ENCODE data around the gene LRP3. TPM values are rescaled to one million over a fixed set of nuclear protein-coding genes. Genes with fewer than 3 reads are reported as not detected.

The LRP3 gene
- total RNA-seq, 1 experiment from 2014 or later: 29.0 TPM

GRCh38 chr19:33208371-33208895 lies 14.3 kb downstream of the LRP3 start:
- no peak for DNase-seq (ENCODE audit: low read depth, low spot score)
- Histone ChIP-seq H3K9me2 (ENCODE audit: insufficient read depth) (no peaks in the 10 kb centered on the region), H3K4me1 (ENCODE audit: control insufficient read depth in 1 of 2, insufficient read depth in 2 of 2, low read length in 2 of 2) (no peaks in the 10 kb centered on the region), H3K9me3 (ENCODE audit: control insufficient read depth in 1 of 2, insufficient read depth in 1 of 2, low read depth in 1 of 2, low read length in 2 of 2) (no peaks in the 10 kb centered on the region), H3K4me3 (replicated peaks in 1 of 2; ENCODE audit: low read depth in 1 of 2, low read length in 2 of 2) (no peak overlapping the region), H3K27ac (ENCODE audit: low read depth, low read length) (no peak overlapping the region), H3K4me2 (ENCODE audit: low read length) (no peak overlapping the region), H3K36me3 (ENCODE audit: control insufficient read depth in 1 of 2, insufficient read depth in 2 of 2, low read length in 2 of 2) (no peaks in the 10 kb centered on the region; a peak in 1 of 4 replicates), H4K20me1 (ENCODE audit: insufficient read depth) (no peaks in the 10 kb centered on the region), H2AFZ (ENCODE audit: low read depth, low read length, poor library complexity, severe bottlenecking) (no peak overlapping the region), H3K27me3 (ENCODE audit: insufficient read depth, low read length) (no peaks in the 10 kb centered on the region), H3K9ac (ENCODE audit: low read length) (no peak overlapping the region), H3K79me2 (ENCODE audit: insufficient read depth, low read length) (no peaks in the 10 kb centered on the region)
- no peak for TF ChIP-seq MAX (IDR thresholded peaks at IDR 0.05)
- TF ChIP-seq JUND (IDR thresholded peaks at IDR 0.05): no peak
- no peak for TF ChIP-seq SP1 (IDR thresholded peaks at IDR 0.05; ENCODE audit: low read depth)
- TF ChIP-seq YY1 (IDR thresholded peaks at IDR 0.05; ENCODE audit: extremely low read depth, insufficient replicate concordance, low read depth, low read length): no peak
- no peak for TF ChIP-seq ATF3 (IDR thresholded peaks at IDR 0.05)
- no peak for TF ChIP-seq ZBTB33 (IDR thresholded peaks at IDR 0.05; ENCODE audit: extremely low read depth, insufficient replicate concordance, low read length)
- TF ChIP-seq POLR2AphosphoS5 (IDR thresholded peaks at IDR 0.05; ENCODE audit: low read depth, low read length): no peak
- TF ChIP-seq EGR1 (IDR thresholded peaks at IDR 0.05; ENCODE audit: low read depth): no peak
- TF ChIP-seq ELF1 (IDR thresholded peaks at IDR 0.05; ENCODE audit: borderline replicate concordance, low read depth): no peak
- no peak for TF ChIP-seq CBX3 (IDR thresholded peaks at IDR 0.05; ENCODE audit: low read depth)
- no peak for TF ChIP-seq SIN3A (IDR thresholded peaks at IDR 0.05; ENCODE audit: low read depth)
- no peak for TF ChIP-seq RAD21 (IDR thresholded peaks at IDR 0.05; ENCODE audit: low read depth)
- no peak for TF ChIP-seq SRF (IDR thresholded peaks at IDR 0.05; ENCODE audit: low read depth)
- TF ChIP-seq ZNF274 (IDR thresholded peaks at IDR 0.05; ENCODE audit: low read depth, low read length): no peak
- ChIA-PET POLR2A (no interaction called here), RAD21 (ENCODE audit: low non-redundant PET in 1 of 2, low total read pairs in 2 of 2, uncharacterized antibody in 2 of 2, unreplicated experiment in 2 of 2) (no interaction called here), CTCF (no interaction called here)
- no TSS peak for BruUV-seq (replicated peaks)
- no peak for ATAC-seq
- intact Hi-C loops (cut with micrococcal nuclease): no loop called here

Data from HCT116 (cell line).